AG20443 (cell line): ENCODE data around the gene TGIF1.
"Not testable (repeated sequence)": the region's sequence is repeated elsewhere in the genome, so short reads cannot be mapped to it uniquely, and the experiment has no call there.

Source experiments
- DNase-seq: peaks from one replicate; pipeline ENCODE4 v3.0.0; 2012; ENCODE audit warnings: low spot score, mixed read lengths

TGIF1 gene

GRCh38 chr18:3455907-3456685, 6.1 kb downstream of the TGIF1 start:
- DNase-seq = peak; percentile 20

GRCh38 chr18:3456686-3457069, 6.7 kb downstream of the TGIF1 start:
- DNase-seq = no peak

GRCh38 chr18:3457261-3457724, 7.3 kb downstream of the TGIF1 start:
- no peak for DNase-seq

GRCh38 chr18:3458378-3458777, 8.4 kb downstream of the TGIF1 start:
- no peak for DNase-seq

- no peak for DNase-seq
Observed at GRCh38 chr18:3458952-3459853, 9.2 kb downstream of the TGIF1 start.

- no peak for DNase-seq
Observed at GRCh38 chr18:3460823-3461398, 10.9 kb downstream of the TGIF1 start.

- no peak for DNase-seq
Observed at GRCh38 chr18:3461704-3462103, 11.7 kb downstream of the TGIF1 start.

- peak; percentile 44 for DNase-seq
Observed at GRCh38 chr18:3463051-3463450, 13.1 kb downstream of the TGIF1 start.

- peak; percentile 80 for DNase-seq
Observed at GRCh38 chr18:3466045-3466444, 16.1 kb downstream of the TGIF1 start.

- no peak for DNase-seq
Observed at GRCh38 chr18:3466872-3467271, 16.9 kb downstream of the TGIF1 start.

GRCh38 chr18:3468066-3468705, 18.2 kb downstream of the TGIF1 start:
- DNase-seq = no peak

GRCh38 chr18:3468833-3469232, 18.9 kb downstream of the TGIF1 start:
- no peak for DNase-seq

- no peak for DNase-seq
Observed at GRCh38 chr18:3471141-3471648, 21.2 kb downstream of the TGIF1 start.

GRCh38 chr18:3472121-3472520, 22.1 kb downstream of the TGIF1 start:
- not testable (repeated sequence) for DNase-seq

- DNase-seq = no peak
Observed at GRCh38 chr18:3472681-3473544, 22.9 kb downstream of the TGIF1 start.

GRCh38 chr18:3478262-3478978, 28.4 kb downstream of the TGIF1 start:
- DNase-seq = peak; percentile 41

GRCh38 chr18:3479978-3480509, 30.1 kb downstream of the TGIF1 start:
- DNase-seq = no peak

- DNase-seq = no peak
Observed at GRCh38 chr18:3480827-3481573, 31.0 kb downstream of the TGIF1 start.

GRCh38 chr18:3481696-3482210, 31.8 kb downstream of the TGIF1 start:
- peak; percentile 61 for DNase-seq
